HG03520 (cell line): ENCODE data around the gene LUC7L2.
"Not testable (repeated sequence)": the region's sequence is repeated elsewhere in the genome, so short reads cannot be mapped to it uniquely, and the experiment has no call there.

Experiments used
- ATAC-seq: cut with Tn5 transposase; IDR thresholded peaks from one replicate; pipeline ENCODE4 v1.9.1; 2021; ENCODE audit warnings: mild to moderate bottlenecking, moderate library complexity; ENCODE audit not compliant: unreplicated experiment

Gene LUC7L2

DNA sequence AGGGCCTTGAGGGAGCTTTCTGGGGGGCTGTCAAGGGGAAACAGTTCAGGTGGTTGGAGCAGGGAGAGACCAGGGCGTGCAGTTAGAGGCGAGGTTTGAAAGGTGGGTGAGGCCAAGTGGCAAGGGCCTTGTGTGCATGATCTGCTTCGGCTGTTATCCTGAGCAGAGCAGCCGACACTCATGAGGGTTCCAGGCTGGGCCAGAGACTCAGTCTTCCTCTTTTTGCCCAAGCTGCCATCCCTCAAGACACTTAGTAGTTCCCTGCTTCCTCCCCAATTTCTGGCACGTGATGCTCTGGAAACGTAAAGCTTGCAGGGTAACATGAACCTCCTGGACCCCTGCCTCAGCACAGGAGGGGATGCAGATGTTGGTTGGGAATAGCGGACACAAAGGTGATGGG, 79.7 kb downstream of the LUC7L2 start:
- ATAC-seq, result no peak

DNA sequence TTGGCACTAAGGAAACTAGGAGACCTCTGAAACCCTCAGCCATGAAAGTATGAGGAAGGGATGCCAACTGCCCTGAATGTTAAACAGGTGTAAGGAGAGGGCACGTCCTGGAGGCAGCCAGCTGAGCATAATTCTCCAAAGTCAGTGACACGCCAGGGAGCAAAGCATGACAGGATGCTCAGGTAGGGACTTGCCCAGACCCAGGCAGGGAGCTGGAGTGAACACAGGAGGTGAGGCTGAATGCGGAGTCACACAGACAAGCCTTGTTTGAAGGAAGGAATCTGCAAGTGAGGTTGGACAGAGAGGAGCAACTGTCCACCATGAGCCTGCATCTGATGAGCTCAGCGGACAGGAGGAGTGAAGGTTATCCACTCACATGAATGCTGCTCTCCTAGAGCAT, 82.3 kb downstream of the LUC7L2 start:
- no peak for ATAC-seq

DNA sequence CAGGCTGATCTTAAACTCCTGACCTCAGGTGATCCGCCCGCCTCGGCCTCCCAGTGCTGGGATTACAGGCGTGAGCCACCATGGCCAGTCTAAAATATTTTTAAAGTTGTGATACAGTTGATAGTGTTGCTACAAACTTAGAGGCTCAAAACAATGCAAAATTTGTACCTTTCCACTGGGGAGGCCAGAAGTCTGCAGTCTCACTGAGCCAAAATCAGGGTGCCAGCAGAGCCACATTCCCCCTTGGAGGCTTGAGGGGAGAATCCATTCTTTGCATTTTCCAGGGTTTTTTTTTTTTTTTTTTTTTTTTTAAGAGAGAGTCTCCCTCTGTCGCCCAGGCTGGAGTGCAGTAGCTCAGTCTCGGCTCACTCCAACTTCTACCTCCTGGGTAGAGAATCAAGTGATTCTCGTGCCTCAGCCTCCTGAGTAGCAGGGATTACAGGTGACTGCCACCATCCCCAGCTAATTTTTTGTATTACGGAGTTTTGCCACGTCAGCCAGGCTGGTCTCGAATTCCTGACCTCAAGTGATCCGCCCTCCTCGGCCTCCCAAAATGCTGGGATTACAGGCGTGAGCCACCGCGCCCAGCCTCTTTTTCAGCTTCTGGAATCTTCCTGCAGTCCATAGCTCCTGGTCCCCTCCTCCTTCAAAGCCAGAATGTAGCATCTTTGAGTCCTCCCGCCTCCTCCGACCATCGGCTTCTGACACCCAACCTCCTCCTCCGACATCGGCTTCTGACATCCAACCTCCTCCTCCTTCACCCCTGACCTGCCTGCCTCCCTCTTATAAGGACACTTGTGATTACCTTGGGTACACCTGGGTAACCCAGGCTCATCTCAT, 86.6 kb downstream of the LUC7L2 start:
- ATAC-seq, result no peak

DNA sequence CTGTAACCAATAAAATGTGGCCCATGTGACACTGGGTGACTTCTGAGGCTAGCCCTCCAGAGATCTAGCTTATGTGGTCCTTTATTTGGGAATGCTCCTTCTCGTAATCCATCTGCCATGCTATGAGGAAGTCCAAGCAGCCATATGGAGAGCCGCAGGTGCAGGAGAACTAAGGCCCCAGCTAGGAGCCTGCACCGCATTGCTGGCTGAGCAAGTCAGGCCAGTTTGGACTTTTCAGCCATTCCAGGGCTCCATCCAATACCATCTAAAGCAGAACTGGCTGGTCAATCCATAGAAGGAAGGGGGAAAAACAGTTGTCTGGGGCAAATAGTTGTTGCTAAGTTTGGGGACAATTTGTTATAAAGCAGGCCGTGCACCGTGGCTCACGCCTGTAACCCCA, 91.2 kb downstream of the LUC7L2 start:
- no peak for ATAC-seq

DNA sequence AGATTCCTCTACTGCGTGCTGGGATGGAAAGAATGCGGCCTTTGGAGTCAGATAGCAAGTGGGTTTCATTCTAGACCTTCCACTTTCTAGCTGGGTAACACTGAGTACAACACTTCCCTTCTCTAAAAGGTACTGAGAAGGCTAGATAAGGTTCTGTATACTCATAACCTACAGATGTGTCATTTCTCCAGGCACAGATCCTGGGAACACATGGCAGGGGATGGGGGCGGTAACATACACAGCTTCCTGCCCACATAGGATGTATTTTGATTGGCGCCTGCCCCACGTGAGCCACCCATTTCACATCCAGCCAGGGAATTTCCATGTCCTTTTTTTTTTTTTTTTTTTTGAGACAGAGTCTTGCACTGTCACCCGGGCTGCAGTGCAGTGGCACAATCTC, 91.9 kb downstream of the LUC7L2 start:
- no peak for ATAC-seq

DNA sequence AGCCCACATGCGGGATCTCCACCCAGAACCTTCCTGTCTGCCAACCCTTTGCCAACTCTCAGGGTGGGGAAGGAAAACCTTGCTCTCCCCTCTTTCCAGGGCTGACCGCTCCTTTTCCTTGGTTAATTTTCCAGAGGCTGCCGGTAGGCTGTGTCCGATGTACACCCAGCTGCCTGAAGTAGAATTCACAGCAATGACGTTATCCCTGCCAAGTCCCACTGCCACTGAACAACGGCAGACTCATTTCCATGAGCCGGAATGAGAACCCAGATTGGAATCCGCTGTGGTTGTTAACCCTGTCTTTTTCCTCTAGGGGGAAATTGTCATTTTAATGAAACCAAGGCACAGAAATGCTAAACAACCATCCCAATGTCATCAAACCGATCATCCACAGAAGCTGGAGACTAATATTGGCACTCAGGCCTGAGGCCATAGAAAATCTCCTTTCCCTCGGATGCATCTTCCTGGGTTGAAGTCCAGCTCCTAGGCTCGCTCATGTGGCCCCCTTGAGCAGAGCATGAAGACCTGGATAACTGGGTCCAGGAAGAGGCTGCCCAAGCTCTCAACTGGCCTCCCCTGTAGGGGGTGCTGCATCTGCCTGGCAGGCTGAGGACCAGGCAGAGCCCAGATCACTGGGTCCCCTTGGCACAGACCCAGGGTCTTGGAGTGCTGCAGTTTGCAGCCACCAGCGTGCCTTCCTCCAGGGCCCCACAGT, 93.4 kb downstream of the LUC7L2 start:
- no peak for ATAC-seq

DNA sequence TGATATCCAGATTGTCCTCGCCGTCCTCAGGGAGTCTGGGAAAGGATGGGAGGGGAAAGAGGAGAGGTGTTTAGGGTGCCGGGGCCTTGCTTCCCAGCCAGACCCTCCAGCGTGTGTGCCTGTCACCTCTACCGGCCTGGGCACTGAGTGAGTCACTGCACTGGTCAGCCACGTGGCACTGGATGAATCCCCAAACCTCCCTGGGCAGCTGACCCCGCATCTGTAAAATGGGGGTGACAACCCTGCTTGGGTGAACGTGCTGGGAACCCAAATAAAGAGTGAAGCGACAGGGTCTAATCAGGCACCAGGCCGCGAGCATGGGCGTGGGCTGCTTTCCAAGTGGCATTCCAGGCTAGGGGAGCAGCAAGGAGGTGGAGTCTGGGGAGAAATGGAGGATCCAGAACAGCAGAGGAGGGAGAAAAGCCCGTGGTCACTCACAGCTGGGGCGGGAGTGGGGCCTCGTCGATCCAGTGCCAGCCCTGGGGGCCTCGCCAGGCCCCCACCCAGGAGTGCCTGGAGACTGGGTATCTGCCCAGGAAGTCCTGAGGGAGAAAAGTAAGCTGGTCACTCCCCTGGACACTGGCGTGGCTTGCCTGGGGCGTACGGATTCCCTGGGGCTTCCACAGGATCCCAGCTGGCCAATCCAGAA, 94.1 kb downstream of the LUC7L2 start:
- no peak for ATAC-seq

DNA sequence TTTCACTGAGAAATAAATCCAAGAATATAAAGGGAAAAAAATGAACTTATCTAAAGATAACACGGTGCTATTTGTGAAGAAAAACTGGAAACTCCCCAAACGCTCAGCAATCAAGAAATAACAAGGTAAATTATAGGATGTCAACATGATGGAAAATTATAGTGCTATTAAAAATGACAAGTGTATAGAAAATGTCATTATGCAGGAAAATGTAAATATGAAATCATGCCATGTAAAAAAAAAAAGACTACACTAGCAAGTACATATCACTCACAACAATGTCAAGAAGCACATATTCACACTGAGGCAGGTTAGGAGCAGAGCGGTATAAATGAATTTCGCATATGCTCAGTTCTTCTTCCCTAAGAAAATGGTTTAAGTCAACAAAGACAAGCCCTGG, 96.1 kb downstream of the LUC7L2 start:
- ATAC-seq, result no peak

DNA sequence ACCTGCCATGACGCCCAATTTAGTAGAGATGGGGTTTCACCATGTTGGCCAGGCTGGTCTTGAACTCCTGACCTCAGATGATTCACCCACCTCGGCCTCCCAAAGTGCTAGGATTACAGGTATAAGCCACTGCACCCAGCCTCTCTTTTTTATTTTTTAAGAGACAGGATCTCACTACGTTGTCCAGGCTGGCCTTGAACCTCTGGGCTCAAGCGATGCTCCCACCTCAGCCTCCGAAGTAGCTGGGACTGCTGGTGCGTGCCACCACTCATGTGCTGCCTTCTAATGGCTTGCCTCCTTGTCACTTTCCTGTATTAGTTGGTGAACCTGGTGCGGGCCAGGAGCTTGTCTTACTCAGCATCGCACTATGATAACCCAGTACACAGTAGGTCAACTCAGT, 96.8 kb downstream of the LUC7L2 start:
- no peak for ATAC-seq

DNA sequence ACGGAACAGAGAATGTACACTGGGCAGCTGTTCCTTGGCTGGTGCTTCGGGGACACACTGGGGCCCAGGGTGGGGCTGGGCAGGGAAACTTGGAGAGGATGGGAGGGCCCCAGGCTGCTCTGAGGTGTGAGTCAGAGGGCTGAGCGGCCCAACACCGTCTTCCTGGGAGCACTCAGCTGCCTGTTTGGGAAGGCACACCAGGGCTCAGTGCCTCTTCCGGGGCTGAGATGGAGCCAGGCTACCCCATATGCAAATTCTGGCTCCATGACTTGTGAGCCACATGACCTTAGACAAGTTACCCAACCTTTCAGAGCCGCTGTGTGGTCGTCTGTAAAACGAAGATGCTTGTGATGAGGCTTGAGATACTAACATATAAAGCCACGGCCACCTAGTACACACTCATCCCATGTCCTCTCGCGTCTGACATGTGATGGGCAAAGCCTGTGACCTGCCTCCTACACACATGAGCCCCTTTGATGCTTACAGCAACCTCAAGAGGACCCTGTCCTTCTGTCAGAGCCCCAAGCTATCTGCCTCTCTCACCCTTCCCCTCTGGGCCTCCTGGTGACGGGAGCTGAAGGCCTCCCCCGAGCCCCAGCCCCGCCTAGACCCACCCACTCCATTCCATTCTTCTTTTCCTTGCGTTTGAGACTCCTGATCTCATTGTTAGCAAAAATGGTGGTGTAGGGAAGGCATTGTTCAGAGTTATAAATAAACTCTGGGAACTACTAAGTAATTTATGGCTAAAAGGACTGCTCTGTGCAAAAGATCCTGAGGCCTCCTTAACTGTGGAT, 97.7 kb downstream of the LUC7L2 start:
- no peak for ATAC-seq

DNA sequence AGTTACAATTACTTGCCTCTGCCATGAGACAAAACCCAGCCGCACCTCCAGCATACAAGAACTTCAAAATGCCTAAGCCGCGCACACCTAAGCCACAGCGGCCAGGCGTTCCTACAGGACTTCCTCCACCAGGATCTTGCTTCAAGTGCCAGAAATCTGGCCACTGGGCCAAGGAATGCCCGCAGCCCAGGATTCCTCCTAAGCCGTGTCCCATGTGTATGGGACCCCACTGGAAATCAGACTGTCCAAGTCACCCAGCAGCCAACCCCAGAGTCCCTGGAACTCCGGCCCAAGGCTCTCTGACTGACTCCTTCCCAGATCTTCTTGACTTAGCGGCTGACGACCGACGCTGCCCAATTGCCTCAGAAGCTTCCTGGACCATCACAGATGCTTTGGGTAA, 103.7 kb downstream of the LUC7L2 start:
- ATAC-seq, result not testable (repeated sequence)

DNA sequence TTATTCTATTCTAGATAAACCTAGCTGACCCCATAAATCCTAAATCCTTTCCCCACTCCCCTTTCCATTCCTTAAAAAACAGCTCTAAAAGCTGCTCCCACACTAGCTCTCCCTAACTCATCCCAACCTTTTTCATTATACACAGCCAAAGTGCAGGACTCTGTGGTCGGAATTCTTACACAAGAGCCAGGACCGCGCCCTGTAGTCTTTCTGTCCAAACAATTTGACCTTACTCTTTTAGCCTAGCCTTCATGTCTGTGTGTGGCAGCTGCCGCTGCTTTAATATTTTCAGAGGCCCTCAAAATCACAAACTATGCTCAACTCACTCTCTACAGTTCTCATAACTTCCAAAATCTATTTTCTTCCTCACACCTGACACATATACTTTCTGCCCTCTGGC, 104.8 kb downstream of the LUC7L2 start:
- ATAC-seq, result not testable (repeated sequence)

DNA sequence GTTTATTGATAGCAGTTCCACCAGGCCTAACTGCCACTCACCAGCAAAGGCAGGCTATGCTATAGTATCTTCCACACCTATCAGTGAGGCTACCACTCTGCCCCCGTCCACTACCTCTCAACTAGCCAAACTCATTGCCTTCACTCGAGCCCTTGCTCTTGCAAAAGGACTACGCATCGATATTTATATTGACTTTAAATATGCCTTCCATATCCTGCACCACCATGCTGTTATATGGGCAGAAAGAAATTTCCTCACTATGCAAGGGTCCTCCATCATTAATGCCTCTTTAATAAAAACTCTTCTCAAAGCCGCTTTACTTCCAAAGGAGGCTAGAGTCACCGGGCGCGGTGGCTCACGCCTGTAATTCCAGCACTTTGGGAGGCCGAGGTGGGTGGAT, 105.4 kb downstream of the LUC7L2 start:
- ATAC-seq, result not testable (repeated sequence)

DNA sequence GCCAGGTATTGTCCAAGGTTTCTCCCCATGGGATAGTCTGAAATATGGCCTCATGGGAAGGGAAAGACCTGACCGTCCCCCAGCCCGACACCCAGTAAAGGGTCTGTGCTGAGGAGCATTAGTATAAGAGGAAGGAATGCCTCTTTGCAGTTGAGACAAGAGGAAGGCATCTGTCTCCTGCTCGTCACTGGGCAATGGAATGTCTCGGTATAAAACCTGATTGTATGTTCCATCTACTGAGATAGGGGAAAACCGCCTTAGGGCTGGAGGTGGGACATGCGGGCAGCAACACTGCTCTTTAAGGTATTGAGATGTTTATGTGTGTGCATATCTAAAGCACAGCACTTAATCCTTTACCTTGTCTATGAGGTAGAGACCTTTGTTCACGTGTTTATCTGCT, 108.0 kb downstream of the LUC7L2 start:
- ATAC-seq, result not testable (repeated sequence)

DNA sequence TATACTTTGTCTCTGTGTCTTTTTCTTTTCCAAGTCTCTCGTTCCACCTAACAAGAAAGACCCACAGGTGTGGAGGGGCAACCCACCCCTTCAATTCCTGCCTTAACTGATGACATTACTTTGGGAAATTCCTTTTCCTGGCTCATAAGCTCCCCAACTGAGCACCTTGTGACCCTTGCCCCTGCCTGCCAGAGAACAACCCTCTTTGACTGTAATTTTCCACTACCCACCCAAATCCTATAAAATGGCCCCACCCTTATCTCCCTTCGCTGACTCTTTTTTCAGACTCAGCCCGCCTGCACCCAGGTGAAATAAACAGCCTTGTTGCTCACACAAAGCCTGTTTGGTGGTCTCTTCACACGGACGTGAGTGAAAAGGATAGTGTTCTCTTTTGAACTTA, 108.6 kb downstream of the LUC7L2 start:
- ATAC-seq, result not testable (repeated sequence)

DNA sequence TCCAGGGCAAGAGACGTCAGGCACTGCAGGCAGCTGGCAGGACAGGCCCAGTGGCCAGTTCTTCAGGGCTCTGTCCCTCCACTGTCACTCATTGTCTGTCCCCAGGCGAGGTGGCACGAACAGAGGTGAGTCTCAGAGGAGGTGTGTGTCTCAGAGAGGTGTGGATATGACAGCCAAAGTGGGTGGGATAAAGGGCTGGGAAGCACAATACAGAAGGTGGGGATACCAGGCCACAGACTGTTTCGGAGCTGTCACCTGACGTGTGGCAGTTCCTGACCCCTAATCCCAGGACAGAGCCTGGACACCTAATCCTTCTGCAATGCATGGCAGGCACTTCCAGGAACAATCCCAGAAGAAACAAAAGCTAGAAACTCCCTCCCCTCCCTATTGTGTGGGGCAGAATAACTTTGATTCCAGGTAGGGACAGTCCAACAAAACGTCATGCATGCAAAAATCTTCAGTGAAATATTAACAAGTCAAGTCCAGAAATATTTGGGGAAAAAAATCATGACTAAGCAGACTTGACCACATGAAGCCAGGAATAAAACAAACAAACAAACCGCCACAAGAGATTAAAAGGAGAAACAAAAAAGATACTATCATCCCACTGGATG, 112.2 kb downstream of the LUC7L2 start:
- no peak for ATAC-seq
